Stimulated activated CD8-positive, alpha-beta memory T cell treated with anti-CD3 and anti-CD28 coated beads, Interleukin-2, amount 100 ng/mL, for 48 hours (primary cell): Measurements from ENCODE around the gene TMIGD3.

Experiments used
- DNase-seq, 2 donors: peaks; one replicate each; pipeline ENCODE4 v3.0.0-alpha.2; 2020; ENCODE audit warnings: low read depth in 2 of 2

Gene TMIGD3

DNA sequence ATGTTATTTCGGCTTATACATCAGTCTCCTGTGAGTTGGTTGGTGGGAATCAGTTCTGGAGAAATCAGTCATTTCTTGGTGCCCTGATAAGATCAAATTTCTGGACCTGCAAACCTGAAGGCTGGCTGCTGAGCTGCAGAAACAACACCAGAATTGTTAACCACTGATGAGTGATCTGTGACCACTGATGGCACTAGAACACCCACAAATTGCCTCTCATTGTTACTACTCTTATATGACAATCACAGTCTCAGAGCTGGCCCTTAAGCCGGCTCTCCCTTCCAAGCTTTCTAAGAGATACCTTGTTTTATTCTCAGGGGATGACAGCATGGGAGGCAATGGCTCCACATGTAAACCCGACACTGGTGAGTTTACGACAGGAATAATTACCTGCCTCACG is 27.7 kb downstream of the TMIGD3 start:
- peak; percentile 13 to 18 for DNase-seq

DNA sequence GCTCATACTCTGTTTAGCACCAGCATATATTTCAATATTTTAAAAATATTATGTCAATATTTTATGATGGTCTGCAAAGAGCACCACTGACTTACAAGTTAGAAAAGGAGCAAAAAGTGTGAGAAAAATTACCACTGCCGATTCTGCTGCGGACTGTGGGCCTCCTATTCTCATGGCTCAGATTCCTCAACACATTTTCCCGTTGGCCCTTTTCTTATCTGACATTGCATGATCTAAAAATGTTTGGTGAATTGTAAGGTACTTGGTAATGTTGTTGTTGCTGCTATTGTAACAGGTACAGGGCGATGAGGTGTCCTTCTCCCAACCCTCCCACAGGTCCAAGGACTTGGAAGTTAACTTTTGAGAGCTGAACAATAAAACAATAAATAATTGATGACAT is 28.9 kb downstream of the TMIGD3 start:
- DNase-seq = no peak

DNA sequence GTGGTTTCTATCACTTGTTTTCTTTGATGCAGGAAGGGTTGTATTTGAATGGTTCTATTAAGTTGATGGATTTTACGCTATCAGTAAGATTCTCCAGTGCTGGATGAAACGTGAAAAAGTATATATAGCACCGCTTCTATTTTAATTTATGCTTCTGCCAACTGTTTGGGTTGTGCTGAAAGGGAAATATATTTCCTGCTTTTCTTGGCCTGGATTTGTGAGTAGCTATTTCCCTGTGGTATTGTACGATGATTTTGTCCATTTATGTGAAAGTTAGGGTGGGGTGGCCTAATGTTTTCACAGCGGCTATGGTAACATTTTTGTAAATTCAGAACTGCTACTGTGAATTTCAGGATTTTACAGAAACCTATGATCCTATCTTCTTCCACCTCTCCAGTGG is 29.3 kb downstream of the TMIGD3 start:
- no peak for DNase-seq

DNA sequence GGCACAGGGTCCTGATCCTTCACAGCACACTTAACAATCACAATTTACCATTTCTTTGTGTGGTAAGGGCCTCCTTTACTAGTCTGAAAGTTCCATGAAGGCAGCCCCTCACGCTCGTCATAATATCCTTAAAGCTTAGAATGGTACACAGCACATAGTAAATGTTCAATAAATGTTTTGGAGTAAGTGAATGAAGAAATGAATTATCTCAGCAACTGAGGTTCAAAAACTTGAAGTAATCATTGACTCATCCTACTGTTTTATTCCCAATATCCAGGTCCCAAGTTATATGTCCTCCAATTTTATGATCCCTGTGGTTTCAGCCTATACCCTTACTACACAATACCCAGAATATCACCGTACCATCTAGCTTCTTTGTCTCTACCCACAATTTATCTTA is 31.9 kb downstream of the TMIGD3 start:
- DNase-seq = no peak

DNA sequence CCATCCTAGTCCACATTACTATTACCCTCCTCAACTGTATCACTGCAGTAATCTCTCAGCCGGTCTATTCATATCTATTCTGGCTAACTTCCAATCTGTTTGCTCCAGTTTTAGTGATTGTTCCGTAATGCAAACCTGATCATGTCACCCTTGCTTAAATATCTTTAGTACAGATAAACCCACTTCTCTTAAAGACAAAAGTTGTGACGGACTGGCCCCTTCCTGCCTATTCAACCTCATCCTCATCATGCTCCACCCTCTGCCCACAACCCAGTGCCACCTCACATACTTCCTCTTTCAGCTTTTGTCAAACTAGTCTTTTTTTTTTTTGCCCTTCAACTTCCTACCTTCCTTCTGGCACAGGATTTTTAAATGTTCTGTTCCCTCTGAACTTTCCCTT is 32.4 kb downstream of the TMIGD3 start:
- DNase-seq = peak; percentile 17 to 38

DNA sequence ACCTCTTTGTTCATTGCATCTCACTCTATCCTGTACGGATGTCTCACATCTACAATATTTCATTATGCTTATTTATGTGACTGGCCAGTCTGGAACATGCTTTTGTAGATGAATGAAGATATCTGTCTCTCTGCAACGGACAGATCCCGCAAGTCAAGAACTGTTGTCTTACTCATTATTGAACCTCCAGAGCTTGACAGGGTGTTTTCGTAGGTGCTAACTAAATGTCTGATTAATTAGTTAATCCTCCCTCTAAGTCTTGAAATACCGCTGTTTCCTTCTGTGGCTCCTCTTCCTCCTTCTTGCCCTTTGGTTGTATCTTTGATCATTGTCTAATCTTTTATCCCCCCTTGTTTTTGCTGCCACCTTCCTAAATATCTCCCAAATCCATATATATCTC is 32.8 kb downstream of the TMIGD3 start:
- no peak for DNase-seq

DNA sequence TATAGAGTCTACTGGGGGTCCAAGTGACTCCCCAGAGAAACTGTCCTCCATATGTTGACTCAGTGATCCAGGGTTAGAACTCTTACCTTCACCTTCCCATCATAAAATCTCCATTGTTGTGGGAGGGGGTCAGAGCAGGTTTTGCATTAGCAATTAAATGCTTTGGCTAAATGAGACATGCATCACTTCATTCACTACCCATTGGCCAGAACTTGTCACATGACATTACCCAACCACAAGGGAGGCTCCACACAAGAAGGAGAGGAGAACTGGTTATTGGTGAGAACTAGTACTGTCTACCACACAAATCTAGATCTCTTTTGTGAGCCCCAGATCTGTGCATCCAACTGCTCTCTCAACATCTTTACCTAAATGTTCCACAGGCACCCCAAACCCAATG is 33.9 kb downstream of the TMIGD3 start:
- DNase-seq = no peak

GRCh38 chr1:111468717-111469100 is 34.7 kb downstream of the TMIGD3 start:
- no peak for DNase-seq

DNA sequence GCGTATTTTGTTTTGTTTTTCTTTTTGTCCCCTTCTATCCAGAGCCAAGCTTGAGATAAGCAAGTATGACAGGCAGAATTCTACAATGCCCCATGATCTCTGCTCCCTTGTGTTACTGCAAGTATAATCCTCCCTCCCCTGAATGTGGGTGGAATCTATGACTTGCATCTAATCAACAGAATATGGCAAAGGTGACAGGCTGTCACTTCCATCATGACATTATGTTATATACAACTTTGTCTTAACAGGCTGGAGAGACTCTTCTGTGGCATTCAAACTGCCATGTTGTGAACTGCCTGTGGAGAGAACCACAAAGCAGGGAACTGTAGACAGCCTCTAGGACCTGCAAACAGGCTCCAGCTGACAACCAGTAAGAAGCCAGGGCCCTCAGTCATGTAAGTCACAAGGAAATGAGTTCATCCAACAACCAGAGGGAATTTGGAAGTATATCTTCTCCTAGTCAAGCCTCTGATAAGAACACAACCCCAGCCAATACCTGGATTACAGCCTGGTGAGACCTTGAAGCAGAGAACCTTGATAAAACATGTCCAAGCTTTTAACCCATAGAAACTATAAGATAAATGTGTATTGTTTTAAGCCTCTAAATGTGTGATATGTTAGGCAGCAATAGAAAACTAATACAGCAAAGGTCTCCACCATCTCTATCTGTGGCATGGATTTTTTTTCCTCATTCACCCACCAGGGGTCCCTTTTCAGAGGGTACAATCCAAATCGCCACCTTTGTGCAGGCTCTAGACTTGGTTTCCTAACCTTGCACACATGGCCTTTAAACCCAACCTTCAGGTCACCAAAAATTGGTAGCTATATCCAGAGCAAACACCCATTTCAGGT is 35.3 kb downstream of the TMIGD3 start:
- DNase-seq = no peak

GRCh38 chr1:111466480-111466879 is 37.0 kb downstream of the TMIGD3 start:
- no peak for DNase-seq

GRCh38 chr1:111465754-111466153 is 37.7 kb downstream of the TMIGD3 start:
- no peak for DNase-seq

DNA sequence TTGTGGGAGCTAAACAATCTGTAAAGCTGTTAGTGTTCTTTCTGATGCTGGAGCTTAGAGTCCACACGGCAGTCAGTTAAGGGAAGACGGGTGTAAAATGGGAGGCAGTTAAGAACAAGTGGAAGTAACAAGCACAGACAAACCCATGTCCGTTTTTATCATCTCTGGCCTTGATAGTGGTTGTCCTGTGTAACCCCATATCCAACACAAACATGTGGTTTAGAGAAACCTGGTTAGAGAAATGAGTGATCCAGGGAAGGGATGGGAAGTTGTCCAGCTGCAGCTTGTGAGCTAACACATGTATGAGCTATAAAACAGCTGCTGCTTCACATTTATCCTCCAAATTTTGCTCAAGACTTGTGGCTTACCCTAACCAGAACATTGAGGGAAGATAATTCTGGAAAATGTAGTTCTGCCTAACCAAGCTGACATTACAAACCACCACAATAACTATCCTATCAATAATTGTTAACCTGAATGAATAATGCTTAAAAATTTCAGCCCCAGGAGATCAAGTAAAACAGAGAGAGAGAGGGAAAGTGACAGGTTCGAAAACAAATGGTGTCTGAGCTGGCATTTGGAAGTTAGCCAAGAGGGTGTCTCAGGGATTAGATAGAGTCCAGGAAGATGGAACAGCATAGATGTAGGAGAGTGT is 40.3 kb downstream of the TMIGD3 start:
- no peak for DNase-seq

- no peak for DNase-seq
These were observed 40.9 kb downstream of the TMIGD3 start for GRCh38 chr1:111462370-111463028.

GRCh38 chr1:111461765-111462164 is 41.7 kb downstream of the TMIGD3 start:
- DNase-seq = no peak

- DNase-seq = no peak
These were observed 47.8 kb downstream of the TMIGD3 start for GRCh38 chr1:111455642-111456031.

DNA sequence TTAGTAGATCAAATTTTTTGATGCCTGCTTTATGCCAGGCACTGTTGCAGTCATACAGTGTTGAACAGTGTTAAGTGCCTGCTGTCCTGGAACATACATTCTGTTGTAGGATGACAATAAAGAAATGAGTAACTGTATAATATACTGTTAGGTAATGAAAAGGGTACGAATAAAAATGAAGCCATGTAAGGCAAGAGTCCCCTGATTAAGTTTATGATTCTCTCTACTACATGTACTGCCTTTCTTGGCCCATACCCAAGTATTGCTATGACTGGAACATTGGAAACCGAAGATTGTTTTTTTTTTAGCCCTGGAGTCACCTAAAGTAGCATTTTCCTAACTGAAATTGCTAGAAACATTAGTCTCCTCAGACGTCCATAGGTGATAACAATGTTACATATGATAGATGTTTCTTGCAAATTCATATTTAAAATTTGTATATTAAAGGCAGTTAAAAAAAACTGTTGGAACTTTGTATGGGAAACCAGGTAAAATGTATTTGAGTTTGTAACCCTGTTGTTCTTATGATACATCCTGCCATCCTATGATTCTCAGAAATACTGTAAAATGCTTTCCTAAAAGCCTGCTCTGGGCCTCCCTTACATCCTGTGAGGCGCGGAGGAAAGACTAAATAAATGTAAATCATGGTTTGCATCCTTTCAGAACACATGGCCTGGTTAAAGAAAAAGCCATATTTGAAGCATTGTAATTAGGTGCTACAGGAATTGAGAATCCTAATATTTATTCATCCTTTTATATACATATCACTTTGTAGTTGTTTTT is 48.4 kb downstream of the TMIGD3 start:
- no peak for DNase-seq

DNA sequence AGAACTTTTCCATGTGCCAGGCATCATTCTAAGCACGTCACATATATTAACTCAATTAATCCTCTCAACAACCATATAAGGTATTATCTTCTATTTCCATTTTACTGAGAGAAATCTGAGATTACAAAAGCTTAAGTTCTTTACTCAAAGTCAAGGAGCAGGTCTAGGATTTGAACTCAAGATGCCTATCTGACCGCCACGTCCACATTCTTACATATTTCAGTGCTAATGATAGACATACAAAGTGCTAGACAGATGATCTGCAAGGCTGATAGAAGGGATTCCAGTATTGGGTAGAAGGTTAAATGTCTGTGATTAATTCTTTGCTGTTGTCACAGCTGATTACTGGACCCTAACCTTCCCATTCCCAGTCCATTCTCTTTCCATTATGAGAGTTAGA is 49.7 kb downstream of the TMIGD3 start:
- no peak for DNase-seq

DNA sequence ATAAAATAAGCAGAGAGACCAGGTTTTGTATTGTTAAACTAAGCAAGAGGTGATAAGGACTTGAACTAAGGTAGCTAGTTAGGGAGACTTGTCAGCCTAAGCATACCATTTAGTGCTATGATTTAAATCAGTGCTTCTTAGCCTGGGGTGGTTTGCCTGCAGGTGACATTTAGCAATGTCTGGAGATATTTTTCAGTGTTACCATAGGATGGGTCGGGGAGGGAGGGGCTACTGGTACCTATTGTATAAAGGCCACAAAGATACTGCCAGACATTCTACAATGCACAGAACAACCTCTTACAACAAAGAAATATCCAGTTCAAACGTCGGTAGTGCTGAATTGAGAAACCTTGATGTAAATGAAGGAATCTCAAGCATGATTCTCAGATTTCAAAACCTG is 50.9 kb downstream of the TMIGD3 start:
- no peak for DNase-seq

DNA sequence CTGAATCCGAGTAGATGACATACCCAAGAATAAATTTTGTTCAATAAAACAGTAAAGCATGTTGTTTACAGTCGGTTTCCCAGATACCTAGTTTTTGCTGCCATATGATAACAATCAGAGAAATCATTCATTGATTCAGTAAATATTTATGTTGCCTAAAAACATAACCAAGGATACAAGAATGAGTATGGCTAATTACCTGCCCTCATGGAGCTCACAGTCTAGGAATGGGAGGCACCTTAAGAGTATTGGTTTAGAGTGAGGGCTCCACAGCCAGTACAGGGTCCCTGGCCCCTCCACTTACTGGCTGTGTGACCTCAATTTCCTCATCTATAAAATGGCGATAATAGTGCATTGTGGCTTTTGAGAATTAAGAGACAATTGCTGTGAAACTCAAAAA is 53.2 kb downstream of the TMIGD3 start:
- no peak for DNase-seq

DNA sequence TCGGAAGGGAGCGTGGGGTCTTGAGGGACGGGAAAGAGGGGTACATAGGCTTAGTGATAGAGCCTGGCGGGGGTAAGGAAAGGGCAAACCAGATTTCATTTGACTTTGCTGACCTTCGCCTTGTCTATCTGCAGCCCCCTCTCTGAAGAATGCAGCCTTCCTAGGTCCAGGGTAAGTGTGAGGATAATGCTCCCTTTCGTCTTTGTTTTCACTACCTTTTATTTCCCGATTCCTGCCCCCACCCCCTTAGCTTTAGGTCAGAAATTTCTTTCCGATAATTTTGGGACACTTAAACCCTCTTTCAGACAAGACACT is 53.8 kb downstream of the TMIGD3 start:
- no peak for DNase-seq

- peak; percentile 80 to 83 for DNase-seq
These were observed 54.3 kb downstream of the TMIGD3 start, which contains the start of the genes ATP5PB and WDR77 for GRCh38 chr1:111448918-111449702. Gene ATP5PB, plus strand, starts transcription at chr1:111449464. Its CDS starts 78 bp downstream, at chr1:111449542. Gene WDR77, minus strand, starts transcription at chr1:111449256. Its CDS starts 87 bp downstream, at chr1:111449169.
